ENCODE measurements around the gene RPL39.
"Not testable (repeated sequence)": the region's sequence is repeated elsewhere in the genome, so short reads cannot be mapped to it uniquely, and the experiment has no call there.

Gene RPL39

GRCh38 chrX:119762718-119763117, 28.7 kb downstream of the RPL39 start:
- no peak for DNase-seq

- no peak for DNase-seq
Observed at GRCh38 chrX:119760026-119760877, 31.2 kb downstream of the RPL39 start.

- DNase-seq: no peak
Observed at GRCh38 chrX:119759248-119759766, 32.1 kb downstream of the RPL39 start.

- DNase-seq: no peak
Observed at GRCh38 chrX:119758731-119759247, 32.6 kb downstream of the RPL39 start.

GRCh38 chrX:119757979-119758730, 33.3 kb downstream of the RPL39 start, which contains the start of gene SOWAHD:
TSS of gene SOWAHD (plus strand) at chrX:119758588. CDS start at chrX:119758668, 80 bp downstream.
- DNase-seq: peak; percentile 25 to 40

- DNase-seq: no peak
Observed at GRCh38 chrX:119757646-119757978, 33.8 kb downstream of the RPL39 start.

GRCh38 chrX:119756926-119757635, 34.3 kb downstream of the RPL39 start:
- DNase-seq: no peak

GRCh38 chrX:119755981-119756533, 35.4 kb downstream of the RPL39 start:
- DNase-seq: no peak

- peak; percentile 59 to 72 for DNase-seq
Observed at GRCh38 chrX:119753639-119754257, 37.7 kb downstream of the RPL39 start.

GRCh38 chrX:119753001-119753400, 38.4 kb downstream of the RPL39 start:
- DNase-seq: no peak

- not testable (repeated sequence) for DNase-seq
Observed at GRCh38 chrX:119750751-119751150, 40.7 kb downstream of the RPL39 start.

GRCh38 chrX:119750131-119750530, 41.3 kb downstream of the RPL39 start:
- DNase-seq: not testable (repeated sequence)

GRCh38 chrX:119745283-119745848, 46.1 kb downstream of the RPL39 start:
- DNase-seq: no peak

- DNase-seq: no peak
Observed at GRCh38 chrX:119738742-119739141, 52.7 kb downstream of the RPL39 start.

All from Kasumi-1 (cell line).